GM19468 (cell line): Measurements from ENCODE around the gene TP73.

Experiments used
- ATAC-seq: cut with Tn5 transposase; IDR thresholded peaks from one replicate; pipeline ENCODE4 v1.9.1; 2021; ENCODE audit warnings: mild to moderate bottlenecking, moderate library complexity, moderate number of reproducible peaks; ENCODE audit not compliant: unreplicated experiment; ENCODE audit errors: extremely low read depth

TP73 gene

DNA sequence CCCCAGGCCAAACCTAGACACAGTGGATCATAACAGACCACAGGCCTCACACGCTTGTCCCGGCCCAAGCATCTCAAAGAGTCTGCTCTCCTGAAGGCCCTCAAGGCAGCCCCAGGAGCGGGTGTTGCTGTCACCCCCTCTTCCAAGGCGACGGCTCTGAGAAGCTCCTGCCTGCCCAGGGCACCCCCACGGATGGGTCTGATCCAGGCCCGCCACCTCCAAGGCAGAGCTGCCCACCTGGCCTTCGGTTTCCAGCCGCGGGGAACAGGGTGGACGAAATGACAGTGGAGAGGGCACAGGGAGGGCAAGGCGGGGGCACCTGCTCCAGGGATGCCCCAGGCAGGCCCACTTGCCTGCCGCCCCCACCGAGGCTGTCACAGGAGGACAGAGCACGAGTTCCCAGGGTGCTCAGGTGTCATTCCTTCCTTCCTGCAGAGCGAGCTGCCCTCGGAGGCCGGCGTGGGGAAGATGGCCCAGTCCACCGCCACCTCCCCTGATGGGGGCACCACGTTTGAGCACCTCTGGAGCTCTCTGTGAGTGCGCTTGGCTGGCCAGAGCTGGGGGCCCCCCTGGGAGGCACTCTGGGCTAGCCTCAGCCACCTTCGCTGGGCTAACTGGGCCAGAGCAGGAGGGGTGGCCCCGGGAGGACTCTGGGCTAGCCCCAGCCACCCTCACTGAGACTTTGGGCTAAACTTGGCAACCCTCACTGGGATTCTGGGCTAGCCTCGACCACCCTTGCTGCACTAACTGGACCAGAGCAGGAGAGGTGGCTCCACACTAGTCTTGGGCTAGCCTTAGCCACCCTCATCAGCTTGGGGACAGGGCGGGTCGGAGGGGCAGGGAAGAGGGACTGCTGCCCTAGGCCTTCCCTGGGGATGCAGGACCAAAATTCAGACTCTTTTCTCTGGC is 29.8 kb downstream of the TP73 start:
- no peak for ATAC-seq

DNA sequence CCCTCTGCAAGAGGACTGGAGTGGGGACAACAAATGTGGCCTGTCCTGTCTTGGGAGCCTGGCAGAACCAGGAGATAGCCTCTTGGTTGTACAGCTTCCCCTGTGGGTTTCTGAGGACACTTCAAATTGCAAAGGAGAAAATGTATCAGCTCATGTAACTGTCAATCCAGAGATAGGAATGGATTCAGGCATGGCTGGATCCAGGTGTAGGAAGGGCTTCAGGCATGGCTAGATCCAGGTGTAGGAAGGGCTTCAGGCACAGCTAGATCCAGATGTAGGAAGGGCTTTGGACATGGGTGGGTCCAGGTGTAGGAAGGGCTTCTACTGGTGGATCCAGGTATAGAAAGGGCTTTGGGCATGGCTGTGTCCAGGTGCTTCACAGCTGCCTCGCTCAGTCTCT is 30.9 kb downstream of the TP73 start:
- ATAC-seq: no peak

DNA sequence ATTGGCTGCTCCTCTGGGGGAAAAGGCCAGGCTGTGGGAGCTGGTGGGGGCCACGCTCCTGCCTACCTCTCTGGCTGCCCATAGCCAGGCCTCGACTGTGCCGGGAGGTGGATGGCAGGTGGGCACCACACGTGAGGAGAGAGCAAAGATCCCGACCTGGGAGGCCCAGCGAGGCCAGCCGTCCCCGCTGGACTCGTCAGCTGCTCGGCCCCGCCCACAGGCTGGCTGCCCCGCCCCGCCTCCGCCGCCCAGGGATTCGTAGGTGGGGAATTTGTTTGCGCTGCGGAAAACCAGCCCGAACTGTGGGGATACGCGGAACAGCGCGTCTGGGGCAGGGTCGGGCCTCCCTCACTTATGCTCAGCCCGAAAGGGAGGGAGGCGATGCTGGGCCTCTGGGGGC is 31.7 kb downstream of the TP73 start:
- ATAC-seq: no peak

DNA sequence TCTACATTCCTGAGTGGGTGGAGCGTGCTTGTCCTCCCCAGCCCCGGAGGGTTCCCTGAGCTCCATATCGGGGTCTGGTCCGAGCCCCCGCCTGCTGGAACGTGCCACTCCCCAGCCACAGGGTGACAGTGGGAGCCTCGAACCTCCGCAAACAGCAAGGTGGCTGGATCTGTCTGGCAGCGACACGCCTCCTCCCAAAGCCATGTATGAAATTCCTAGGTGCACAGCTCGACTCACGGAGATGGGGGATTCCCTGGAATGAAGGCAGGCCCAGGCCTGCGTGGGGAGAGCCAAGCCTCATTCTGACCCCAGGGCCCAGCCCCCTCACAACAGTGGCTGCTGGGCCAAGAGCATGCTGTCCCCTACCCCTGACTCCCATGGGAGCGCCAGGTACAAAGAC is 32.9 kb downstream of the TP73 start:
- no peak for ATAC-seq

DNA sequence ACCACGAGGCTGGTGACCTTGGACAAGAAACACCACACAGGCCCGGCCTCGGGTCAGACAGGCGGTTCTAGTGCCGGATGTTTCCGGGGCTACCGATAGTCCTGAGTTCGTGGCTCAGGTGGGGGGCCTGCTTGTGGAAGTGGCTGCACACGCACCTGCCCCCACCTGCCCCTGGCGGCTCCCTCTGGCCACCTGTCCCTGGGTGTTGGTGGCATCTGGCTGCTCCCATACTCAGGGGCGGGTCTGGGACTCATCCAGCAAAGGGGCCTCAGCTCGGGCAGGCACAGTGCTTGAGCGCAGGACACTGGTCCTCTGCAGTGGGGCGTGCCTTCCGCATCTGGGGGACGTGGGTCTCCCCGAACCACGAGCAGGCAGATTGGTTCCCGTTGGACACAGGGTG is 33.6 kb downstream of the TP73 start:
- no peak for ATAC-seq

DNA sequence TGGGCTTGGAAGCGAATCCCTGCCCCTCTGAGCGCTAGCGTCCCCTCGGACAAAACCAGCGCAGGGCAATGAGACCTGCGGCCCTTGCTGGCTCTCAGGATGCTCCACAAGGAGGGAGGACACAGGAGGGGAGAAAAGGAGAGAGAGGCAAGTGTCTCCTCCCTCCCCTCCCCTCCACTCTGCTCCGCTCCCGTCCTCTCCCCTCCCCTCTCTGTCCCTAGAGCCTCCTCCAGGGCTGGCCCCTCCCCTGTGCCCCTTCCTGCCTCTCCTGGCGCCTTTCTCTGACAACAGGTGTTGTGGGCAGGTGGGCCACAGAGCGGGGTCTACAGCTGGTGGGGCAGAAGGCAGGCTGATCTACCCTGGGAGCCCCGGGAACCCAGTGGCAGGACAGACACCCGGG is 35.2 kb downstream of the TP73 start:
- ATAC-seq: no peak

DNA sequence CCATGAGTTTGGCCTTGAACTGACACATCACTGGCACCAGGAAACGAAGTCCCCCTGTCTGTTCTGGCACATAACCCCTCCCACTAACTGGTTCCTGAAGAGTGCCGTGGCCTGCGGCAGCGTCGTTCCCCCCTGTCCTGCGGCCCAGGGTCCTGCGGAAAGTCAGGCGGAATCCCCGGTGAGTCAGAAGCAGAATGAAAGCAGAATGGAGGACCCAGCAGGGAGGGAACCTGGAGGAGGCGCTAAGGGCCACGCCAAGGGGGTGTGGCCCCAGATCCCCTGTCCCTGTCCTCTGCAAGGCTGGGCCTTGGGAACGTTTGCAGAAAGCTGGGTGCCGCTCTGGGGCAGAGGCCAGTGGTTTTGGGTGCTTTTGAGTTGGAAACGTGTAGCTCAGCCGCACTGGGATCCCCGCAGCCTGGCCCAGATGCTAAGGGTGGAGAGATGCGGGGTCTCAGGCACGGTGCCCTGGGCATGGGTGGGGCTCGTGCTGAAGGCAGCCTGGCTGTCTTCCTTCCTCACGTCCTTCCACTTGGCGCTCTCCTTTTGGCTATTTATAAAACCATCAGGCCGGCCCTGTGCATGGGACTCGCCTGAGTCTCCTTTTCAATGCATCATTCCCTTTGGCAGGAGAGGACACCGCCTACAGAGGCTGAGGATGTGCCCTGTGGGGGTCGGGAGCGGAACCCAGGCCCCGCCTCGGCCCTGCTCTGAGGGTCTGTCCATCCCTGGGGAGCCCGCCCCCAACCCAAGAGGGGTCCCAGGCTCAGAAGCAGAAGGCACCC is 36.2 kb downstream of the TP73 start:
- no peak for ATAC-seq

DNA sequence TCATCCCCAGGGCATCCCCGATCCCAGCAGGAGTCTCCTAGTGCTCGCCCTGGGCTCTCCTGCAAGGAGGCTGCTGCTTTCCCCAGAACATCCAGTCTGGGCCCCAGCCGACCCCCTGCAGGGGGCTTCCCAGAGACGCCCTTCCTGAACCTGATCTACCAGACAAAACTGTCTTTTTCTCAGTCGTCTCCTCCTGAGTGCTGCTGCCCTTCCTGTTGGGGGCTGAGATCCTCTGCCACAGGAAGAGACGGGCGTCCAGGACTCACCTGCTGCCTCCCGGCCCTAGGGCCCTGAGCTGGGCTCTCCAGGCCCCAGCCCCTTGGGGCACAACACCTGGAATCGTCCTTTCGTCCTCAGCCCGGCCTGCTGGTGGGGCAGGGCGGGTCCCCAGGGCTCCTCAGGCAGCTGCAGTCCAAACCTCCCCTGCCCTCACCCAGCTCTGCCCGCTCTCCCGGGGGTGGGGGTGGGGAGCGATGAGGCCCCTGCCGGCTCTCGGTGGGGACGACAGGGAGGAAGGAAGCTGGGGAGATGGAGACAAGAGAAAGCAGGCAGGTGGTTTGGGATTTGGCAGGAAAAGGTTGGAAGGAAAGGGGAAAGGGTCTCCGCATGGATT is 36.9 kb downstream of the TP73 start:
- ATAC-seq: no peak

DNA sequence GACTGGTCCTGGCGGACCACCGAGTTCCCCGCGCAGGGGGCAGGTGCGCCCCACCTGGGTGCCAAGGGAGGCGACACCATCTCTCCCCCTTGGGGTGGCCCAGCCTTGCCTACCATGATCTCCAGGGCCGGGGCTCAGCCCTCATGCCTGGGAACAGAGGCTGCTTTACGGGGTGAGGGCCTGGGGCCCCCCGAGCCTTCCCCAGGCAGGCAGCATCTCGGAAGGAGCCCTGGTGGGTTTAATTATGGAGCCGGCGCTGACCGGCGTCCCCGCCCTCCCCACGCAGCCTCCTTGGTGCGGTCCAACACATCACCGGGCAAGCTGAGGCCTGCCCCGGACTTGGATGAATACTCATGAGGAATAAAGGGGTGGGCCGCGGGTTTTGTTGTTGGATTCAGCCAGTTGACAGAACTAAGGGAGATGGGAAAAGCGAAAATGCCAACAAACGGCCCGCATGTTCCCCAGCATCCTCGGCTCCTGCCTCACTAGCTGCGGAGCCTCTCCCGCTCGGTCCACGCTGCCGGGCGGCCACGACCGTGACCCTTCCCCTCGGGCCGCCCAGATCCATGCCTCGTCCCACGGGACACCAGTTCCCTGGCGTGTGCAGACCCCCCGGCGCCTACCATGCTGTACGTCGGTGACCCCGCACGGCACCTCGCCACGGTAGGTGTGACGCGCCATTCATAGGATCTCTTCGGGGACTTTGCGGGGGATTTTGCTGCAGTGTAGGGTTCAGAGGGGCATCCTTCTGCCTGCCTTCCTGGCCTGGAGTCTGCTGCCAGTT is 38.2 kb downstream of the TP73 start:
- ATAC-seq: no peak

DNA sequence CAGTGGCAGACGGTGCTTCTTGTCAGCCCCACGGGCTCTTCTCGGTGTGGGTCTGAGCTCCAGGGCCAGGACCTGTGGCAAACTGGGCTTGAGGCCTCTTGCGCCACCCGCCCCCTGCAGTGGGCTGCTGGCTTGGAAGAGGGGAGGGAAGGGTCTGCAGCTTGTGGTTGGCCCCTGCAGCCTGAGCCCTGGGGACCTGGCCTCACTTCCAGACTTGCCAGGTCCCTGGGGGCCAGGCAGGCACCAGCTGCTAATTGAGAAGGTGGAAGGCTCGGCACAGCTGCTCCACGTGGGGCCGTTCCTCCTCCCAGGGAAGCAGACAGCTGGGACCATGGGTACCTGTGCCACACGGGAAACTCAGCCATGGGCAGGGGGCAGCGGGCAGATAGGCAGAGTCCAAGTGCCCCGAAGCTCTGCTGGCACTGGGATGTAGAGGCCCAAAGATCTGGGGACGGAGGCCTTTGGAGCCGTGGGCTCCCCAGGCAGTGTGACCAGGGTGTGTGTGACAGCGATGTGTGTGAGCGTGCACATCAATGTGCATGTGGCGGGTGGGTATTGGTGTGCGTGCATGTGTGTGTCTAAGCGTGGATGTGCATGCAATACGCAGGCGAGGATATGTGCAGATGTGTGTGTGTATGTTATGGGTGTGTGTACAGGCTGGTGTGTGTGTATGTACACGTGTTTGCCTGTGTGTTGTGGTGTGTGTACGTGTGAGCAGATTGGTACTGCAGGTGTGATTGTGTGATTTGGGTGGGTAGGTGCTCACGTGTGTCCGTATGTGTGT is 39.3 kb downstream of the TP73 start:
- ATAC-seq: no peak

DNA sequence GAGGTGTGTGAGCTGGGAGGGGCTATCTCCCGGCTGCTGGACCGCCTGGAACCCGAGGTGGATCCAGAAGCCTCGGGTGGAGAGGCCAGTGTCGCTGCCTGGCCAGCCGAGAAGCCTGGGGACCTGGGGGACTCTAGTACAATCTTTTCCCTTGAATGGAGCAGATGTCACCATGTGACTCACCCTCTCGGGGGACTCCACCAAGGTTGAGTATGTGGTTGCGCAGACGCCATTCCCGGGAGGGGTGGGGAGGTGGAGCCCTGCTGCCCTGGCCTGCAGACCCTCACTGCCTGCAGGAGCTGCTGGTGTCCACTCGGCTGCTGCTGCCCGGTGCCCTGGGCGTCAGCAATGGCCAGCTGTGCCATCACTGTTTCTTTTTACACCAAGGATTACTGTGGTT is 40.3 kb downstream of the TP73 start:
- ATAC-seq: no peak

DNA sequence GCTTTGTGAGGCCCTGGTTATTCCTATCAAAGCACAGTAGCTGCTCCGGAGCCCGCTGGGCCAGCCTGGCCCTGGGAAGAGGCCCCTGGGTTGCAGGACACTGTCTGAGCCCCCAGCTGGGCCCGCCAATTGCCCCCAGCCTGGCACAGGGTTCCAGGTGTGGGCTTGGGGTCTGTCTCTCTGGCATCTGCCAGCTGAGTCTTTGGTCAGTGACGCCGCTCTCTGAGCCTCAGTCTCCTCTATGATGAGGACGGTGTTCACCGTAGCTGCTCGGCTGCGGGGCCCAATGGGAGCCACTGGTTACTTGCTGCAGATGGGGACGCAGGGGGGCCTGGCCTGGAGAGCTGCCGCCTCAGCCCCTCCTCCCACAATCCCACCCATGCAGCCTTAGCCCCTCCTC is 41.0 kb downstream of the TP73 start:
- ATAC-seq: no peak

DNA sequence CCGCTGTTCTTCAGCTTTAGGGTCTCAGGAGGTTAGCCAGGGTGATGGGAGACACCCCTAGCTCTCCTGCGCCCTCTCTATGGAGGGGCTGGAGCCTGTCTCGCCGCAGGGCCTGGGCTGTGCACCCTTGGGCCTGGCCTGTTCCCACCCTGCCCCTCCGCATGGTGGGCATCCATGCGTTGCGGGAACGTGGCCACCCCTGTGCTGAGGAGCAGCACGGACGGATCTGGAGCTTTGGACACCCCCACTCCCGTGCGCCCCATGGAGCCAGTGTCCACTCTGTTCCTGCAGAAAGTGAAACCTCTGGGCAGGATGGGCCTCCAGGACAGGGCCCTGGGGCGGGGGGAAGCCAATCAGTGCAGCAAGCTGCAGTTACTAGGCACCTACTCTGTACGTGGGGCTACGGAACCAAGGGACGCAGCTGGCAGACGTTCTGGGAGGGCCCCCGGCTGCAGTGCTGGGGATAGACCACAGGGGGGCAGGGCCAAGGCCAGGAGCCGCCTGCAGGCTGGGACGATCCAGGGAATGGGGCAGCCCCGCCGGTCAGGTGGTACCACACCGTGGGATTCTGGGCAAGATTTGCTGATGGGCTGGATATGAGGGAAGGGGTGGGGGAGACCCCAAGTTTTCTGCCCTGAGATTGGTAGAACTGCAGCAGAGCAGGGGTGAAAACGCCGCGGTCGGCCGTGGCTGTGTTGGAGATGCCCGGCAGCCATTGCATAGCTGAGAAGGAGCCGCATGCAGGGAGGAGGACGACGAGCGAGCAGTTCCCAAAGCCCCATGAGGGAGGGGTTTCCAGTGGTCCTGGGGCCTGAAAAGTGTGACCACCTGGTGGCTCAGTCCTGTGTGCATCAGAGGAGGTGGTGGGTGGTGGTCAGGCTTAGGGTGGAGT is 43.3 kb downstream of the TP73 start:
- ATAC-seq: no peak

DNA sequence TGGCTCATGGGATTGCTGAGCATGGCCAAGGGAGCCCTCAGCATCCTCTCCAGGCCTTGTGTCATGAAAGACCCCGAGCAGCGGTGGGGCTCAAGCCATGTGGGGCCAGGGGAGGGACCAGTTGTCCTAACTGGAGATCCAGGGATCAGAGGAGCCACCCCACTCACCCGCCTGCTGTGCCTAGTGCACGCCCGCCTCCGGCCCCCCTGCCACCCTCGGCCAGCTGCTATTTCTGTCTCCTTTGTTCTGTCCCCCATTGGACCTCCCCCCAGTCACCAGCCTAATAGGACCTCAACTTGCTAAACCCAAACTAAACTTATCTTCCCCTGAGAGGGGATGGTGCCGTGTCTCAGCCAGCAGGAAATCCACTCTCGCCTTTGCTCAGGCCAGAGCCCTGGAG is 44.4 kb downstream of the TP73 start:
- ATAC-seq: no peak

DNA sequence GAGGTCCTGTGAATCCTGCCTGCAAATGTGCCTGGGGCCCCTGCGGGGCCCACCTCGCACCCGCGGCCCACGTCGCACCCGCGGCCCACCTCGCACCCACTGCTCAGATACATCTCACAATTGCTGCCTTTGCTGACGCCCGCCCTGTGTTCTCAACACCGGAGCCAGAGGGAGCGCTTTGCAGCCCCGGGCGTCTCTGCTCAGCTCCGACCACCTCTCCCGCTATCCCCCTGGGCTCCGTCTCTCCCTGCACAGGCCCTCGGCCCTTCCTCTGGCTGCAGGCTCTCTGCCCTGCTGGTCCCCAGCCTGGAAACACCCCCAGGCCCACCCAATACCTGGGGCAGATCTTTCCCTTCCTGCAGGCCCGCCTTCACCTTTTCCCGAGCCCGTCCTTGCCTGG is 44.8 kb downstream of the TP73 start:
- no peak for ATAC-seq

DNA sequence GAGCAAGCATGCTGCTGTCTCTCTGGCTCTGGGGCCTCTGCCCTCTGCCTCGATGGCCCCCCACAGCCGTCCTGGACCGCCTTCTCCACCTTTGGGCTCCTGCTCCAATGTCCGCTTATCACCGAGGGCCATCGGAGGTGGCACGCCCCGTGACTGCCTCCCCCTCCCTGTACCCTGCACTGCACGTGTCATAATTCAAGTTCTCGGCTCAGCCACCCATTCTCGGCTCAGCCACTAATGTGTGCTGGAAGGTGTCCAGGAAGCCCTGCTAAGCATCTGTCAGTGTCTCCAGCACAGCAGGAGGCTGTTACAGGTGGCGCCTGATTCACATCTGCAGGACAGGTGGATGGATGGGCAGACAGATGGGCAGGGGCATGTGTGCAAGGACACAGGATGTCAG is 45.5 kb downstream of the TP73 start:
- no peak for ATAC-seq

DNA sequence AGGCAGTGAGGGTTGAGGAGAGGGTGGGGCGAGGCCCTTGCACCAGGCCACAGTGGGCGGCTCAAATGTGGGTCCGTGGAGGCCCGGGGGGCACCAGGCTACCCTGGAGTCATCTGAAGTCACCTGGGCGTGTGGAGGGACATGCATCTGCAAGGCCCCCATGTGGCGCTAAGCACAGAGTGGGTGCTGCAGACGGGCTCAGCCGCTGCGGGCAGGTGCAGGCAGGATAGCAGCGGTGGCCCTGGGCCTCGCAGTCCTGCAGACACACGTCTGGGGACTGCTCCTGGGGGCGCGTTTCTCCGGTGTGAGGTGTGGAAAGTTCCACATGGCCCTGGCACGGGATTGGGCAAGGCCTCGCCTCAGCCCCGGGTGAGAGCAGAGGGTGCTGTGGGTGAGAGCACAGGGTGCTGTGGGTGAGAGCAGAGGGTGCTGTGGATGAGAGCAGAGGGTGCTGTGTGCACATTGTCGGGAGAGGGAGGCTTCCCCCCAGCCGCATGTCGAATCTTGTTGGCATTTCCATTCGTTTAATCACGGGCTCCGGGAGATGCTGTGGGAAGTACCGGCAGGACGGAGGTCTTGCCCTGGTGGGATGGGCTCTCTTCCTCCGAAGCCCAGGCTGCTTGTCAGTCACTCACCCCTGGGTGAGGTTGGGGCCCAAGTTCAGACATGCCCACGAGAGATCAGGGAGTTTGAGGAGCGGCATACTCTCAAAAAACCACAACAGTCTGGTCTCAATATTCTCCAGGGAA is 46.5 kb downstream of the TP73 start:
- no peak for ATAC-seq

DNA sequence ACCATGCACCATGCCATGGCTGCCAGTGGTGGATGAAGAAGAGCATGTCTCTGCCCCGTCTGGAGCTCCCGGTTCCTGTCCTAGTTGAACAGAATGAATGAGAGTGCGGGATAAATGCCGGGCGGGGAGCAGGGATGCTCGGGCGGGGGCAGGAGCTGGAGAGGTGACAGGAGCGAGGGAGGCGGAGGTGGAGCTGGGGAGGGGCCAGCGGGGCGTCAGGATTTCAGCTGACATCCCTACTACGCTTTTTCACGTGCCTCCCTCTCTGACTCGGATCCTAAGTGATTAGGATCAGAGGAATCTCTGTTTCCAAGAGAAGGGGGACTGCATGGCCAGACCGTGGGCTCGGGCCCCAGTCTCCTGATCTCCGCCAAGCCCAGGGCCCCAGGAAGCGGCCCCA is 47.3 kb downstream of the TP73 start:
- no peak for ATAC-seq
